Activated naive CD8-positive, alpha-beta T cell treated with anti-CD3 and anti-CD28 coated beads, Interleukin-2, amount 50 U/mL, for 24 hours (primary cell): ENCODE data around the gene ANO4.
"Not testable (repeated sequence)": the region's sequence is repeated elsewhere in the genome, so short reads cannot be mapped to it uniquely, and the experiment has no call there.

Experiments used
- ATAC-seq: fragments of 150-1000 bp; cut with Tn5 transposase; one replicate; pipeline ENCODE4 v1.10.0; 2021
- DNase-seq: peaks from one replicate; pipeline ENCODE4 v3.0.0; 2021
- H3K27ac Mint-ChIP-seq: one replicate; pipeline ENCODE4 v1.8.0; 2021; ENCODE audit warnings: mild to moderate bottlenecking, mixed read lengths
- H3K27me3 Mint-ChIP-seq: one replicate; pipeline ENCODE4 v1.8.0; 2021; ENCODE audit warnings: mixed read lengths
- H3K36me3 Mint-ChIP-seq: one replicate; pipeline ENCODE4 v1.8.0; 2021; ENCODE audit warnings: low read depth, mixed read lengths
- H3K4me1 Mint-ChIP-seq: one replicate; pipeline ENCODE4 v1.8.0; 2021; ENCODE audit warnings: mixed read lengths
- H3K4me3 Mint-ChIP-seq: one replicate; pipeline ENCODE4 v1.8.0; 2021; ENCODE audit warnings: mild to moderate bottlenecking, moderate library complexity, mixed read lengths
- H3K9me3 Mint-ChIP-seq: one replicate; pipeline ENCODE4 v1.8.0; 2021; ENCODE audit warnings: mixed read lengths

Gene ANO4

GRCh38 chr12:100927826-100928225, 133.2 kb downstream of the ANO4 start:
- Mint-ChIP-seq H3K27ac (no peak overlapping the region), H3K9me3 (peaks cover 3% of the 10 kb centered on the region), H3K4me1 (no peaks in the 10 kb centered on the region), H3K36me3 (no peaks in the 10 kb centered on the region), H3K27me3 (no peaks in the 10 kb centered on the region), H3K4me3 (no peak overlapping the region)
- DNase-seq = no peak
- ATAC-seq = peak; percentile 28

DNA sequence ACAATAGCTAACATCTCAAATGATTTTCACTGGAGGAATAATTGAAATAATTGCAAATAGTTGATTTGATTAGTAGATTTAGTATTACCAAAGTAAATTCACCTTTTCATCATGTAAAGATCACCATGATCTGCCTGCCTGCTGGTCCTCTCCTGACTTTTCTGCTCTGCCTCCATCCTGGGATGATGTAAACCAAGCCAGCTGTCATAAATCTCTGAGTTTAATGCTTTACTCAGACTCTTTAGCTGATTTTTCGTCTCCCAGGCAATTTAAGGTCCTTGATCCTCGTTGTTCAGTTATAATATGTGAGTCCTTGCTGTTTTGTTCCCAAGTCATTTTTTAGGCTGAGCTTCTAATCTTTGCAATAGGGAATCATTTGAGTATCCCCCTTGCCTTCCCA, 138.0 kb downstream of the ANO4 start:
- Mint-ChIP-seq H3K4me3 (no peak overlapping the region), H3K27ac (no peak overlapping the region), H3K9me3 (peaks cover 4% of the 10 kb centered on the region), H3K4me1 (no peaks in the 10 kb centered on the region), H3K27me3 (peaks cover 2% of the 10 kb centered on the region), H3K36me3 (no peaks in the 10 kb centered on the region)
- ATAC-seq = no peak
- no peak for DNase-seq

DNA sequence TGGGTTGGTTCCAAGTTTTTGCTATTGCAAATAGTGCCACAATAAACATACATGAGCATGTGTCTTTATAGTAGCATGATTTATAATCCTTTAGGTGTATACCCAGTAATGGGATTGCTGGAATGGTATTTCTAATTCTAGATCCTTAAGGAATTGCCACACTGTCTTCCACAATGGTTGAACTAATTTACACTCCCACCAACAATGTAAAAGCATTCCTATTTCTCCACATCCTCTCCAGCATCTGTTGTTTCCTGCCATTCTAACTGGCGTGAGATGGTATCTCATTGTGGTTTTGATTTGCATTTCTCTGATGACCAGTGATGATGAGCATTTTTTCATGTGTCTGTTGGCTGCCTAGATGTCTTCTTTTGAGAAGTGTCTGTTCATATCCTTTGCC, 139.0 kb downstream of the ANO4 start:
- H3K4me1 Mint-ChIP-seq, H3K9me3 Mint-ChIP-seq, H3K4me3 Mint-ChIP-seq, H3K27ac Mint-ChIP-seq, H3K36me3 Mint-ChIP-seq, DNase-seq, H3K27me3 Mint-ChIP-seq, ATAC-seq: not testable (repeated sequence)

- Mint-ChIP-seq H3K9me3 (peaks cover 4% of the 10 kb centered on the region), H3K27me3 (peaks cover 2% of the 10 kb centered on the region), H3K27ac (no peak overlapping the region), H3K4me1 (no peaks in the 10 kb centered on the region), H3K4me3 (no peak overlapping the region), H3K36me3 (no peaks in the 10 kb centered on the region)
- no peak for DNase-seq
- ATAC-seq = no peak
Observed at GRCh38 chr12:100935929-100936328, 141.4 kb downstream of the ANO4 start.

DNA sequence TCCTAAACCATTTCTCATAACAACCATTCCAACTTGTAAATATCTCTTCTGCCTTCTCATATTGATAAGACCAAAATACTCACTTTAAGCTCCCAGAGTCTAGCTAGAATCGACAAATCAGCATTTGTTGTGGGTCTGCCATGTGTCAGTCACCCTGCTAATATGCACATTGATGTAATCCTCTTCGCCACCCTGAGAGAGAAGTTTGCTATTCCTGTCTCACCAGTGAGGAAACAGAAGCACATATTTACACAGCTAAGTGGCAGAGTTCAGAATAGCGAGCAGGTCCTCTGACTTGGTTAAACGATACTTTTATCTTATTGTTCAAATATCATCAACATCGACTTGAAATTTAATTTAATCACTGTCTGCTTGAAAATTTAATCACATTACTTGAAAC, 142.1 kb downstream of the ANO4 start:
- DNase-seq (no peak), ATAC-seq (no peak)
- Mint-ChIP-seq H3K4me3 (no peak overlapping the region), H3K36me3 (no peaks in the 10 kb centered on the region), H3K27ac (no peak overlapping the region), H3K4me1 (no peaks in the 10 kb centered on the region), H3K27me3 (peaks cover 2% of the 10 kb centered on the region), H3K9me3 (peaks cover 4% of the 10 kb centered on the region)

- Mint-ChIP-seq H3K4me3 (no peak overlapping the region), H3K36me3 (no peaks in the 10 kb centered on the region), H3K9me3 (no peaks in the 10 kb centered on the region), H3K4me1 (no peaks in the 10 kb centered on the region), H3K27me3 (peaks cover 2% of the 10 kb centered on the region), H3K27ac (no peak overlapping the region)
- ATAC-seq (no peak), DNase-seq (no peak)
Observed at GRCh38 chr12:100940503-100940902, 145.9 kb downstream of the ANO4 start.

DNA sequence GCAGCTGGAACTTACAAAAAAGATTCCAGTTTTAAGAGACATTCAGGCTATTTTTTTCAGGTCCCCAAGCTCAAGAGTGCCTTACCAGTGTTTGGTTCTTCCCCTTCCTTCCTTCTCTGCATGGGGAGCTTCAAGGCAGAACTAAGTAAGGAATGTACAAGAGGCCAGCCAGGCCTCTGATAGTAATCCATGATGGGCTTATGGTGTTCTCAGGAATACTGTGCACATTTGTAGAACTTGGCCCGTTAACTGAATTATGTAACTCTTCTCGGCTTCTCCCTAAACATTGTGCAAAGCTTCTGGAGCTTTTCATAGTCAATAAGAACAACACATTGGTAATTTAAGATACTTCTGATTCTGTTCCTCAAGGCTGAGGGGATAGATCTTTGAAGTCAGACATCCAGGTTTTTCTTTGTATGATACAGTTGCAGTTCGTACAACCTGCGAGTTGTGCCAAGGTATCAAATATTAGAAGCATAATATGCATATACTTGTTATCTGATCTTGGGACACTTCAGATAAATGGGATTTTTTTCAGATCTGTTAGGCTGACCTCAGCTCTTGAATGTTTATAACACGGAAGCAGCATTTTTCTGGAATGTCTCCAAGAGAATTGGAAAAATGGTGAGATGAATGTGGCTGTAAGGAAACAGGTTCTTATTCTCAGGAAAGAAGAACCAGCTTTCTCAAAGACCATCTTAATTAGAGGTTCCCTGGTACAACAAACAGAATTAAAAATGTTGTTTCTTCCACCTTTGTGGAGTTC, 148.6 kb downstream of the ANO4 start:
- Mint-ChIP-seq H3K36me3 (no peaks in the 10 kb centered on the region), H3K27ac (no peak overlapping the region), H3K4me1 (no peaks in the 10 kb centered on the region), H3K27me3 (no peaks in the 10 kb centered on the region), H3K4me3 (no peak overlapping the region), H3K9me3 (no peaks in the 10 kb centered on the region)
- no peak for ATAC-seq
- DNase-seq = no peak

DNA sequence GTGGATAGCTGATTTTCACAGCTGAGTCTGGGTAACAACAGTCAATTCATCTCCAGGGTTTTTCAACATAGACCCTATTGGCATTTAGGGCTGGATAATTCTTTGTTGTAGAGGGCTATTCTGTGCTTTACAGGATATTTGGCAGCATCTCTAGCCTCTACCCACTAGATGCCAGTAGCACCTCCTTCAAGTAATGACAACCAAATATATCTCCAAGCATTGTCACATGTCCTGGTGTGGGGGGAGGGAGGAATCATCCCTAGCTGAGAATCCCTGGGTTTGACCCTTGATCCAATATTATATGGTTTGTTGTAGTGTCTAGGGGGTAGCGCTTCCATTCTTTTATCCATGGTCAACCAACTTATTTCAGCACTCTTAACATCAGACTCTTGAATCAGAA, 157.2 kb downstream of the ANO4 start:
- DNase-seq = no peak

DNA sequence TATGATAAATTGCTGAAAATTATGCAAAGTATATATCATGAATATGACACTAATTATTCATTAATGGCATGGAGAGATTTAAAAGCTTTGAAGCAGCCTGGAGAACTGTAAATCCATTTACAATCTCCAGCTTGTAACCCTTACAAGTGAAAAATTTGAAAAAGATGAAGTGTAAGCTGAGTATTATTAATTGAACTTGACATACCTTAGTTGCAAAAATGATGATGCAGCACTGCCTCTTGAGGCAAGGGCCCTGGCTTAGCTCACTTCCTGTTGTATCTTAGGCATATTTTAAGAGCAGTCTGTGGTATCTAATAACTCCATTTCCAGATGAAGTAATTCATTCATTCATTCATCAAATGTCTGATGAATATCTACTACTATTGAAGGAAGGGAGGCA, 158.6 kb downstream of the ANO4 start:
- no peaks in the 10 kb centered on the region for H3K9me3 Mint-ChIP-seq

More for the DNA sequence above, 157.2 kb downstream of the ANO4 start:
- H3K27ac Mint-ChIP-seq = no peak overlapping the region
- H3K4me1 Mint-ChIP-seq = no peaks in the 10 kb centered on the region
- H3K27me3 Mint-ChIP-seq = no peaks in the 10 kb centered on the region
- no peaks in the 10 kb centered on the region for H3K36me3 Mint-ChIP-seq
- no peak for ATAC-seq
- no peaks in the 10 kb centered on the region for H3K9me3 Mint-ChIP-seq
- no peak overlapping the region for H3K4me3 Mint-ChIP-seq

GRCh38 chr12:100953677-100954076, 159.1 kb downstream of the ANO4 start:
- DNase-seq (no peak), ATAC-seq (no peak)
- H3K4me3 Mint-ChIP-seq = no peak overlapping the region
- H3K27ac Mint-ChIP-seq = no peak overlapping the region
- H3K4me1 Mint-ChIP-seq = no peaks in the 10 kb centered on the region
- H3K9me3 Mint-ChIP-seq = no peaks in the 10 kb centered on the region
- H3K36me3 Mint-ChIP-seq = no peaks in the 10 kb centered on the region
- H3K27me3 Mint-ChIP-seq = no peaks in the 10 kb centered on the region

More for the DNA sequence above, 158.6 kb downstream of the ANO4 start:
- no peak for ATAC-seq
- no peaks in the 10 kb centered on the region for H3K4me1 Mint-ChIP-seq
- no peak overlapping the region for H3K4me3 Mint-ChIP-seq
- no peaks in the 10 kb centered on the region for H3K36me3 Mint-ChIP-seq
- DNase-seq = no peak
- H3K27ac Mint-ChIP-seq = no peak overlapping the region
- H3K27me3 Mint-ChIP-seq = no peaks in the 10 kb centered on the region

- no peaks in the 10 kb centered on the region for H3K4me1 Mint-ChIP-seq
- no peak for DNase-seq
- no peak for ATAC-seq
- peaks cover under 1% of the 10 kb centered on the region for H3K9me3 Mint-ChIP-seq
- H3K27me3 Mint-ChIP-seq = peaks cover 1% of the 10 kb centered on the region
- no peaks in the 10 kb centered on the region for H3K36me3 Mint-ChIP-seq
- H3K27ac Mint-ChIP-seq = no peak overlapping the region
- H3K4me3 Mint-ChIP-seq = no peak overlapping the region
Observed at GRCh38 chr12:100954118-100954517, 159.5 kb downstream of the ANO4 start.

GRCh38 chr12:100955139-100955538, 160.6 kb downstream of the ANO4 start:
- H3K27me3 Mint-ChIP-seq = peaks cover 3% of the 10 kb centered on the region
- DNase-seq = no peak
- H3K27ac Mint-ChIP-seq = no peak overlapping the region
- no peaks in the 10 kb centered on the region for H3K36me3 Mint-ChIP-seq
- H3K4me1 Mint-ChIP-seq = no peaks in the 10 kb centered on the region
- H3K4me3 Mint-ChIP-seq = no peak overlapping the region
- no peak for ATAC-seq
- peaks cover 4% of the 10 kb centered on the region for H3K9me3 Mint-ChIP-seq

GRCh38 chr12:100956311-100956852, 161.8 kb downstream of the ANO4 start:
- Mint-ChIP-seq H3K9me3 (peaks cover 4% of the 10 kb centered on the region), H3K36me3 (no peaks in the 10 kb centered on the region), H3K27ac (no peak overlapping the region), H3K27me3 (peaks cover 3% of the 10 kb centered on the region), H3K4me3 (no peak overlapping the region), H3K4me1 (no peaks in the 10 kb centered on the region)
- no peak for ATAC-seq
- DNase-seq = no peak

DNA sequence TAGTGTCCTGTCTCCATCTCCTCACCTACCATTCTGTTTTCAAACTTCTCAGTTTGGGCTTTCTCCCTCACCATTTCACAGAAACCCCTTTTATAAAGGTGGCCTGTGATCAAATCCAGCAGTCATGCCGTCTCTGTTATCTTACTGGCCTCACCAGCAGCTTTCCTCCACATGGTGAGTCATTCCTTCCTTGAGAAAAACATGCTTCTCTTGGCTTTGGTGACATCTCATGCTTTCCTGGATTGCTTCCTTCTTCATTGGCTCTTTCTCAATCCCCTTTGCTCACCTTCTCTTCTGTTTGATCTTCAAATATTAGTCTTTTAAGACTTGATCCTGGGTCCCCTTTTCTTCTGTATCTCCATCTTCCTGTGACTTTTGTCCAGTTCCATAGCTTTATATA, 164.9 kb downstream of the ANO4 start:
- Mint-ChIP-seq H3K4me1 (no peaks in the 10 kb centered on the region), H3K27me3 (peaks cover 3% of the 10 kb centered on the region)
- ATAC-seq = no peak

GRCh38 chr12:100962086-100962712, 167.6 kb downstream of the ANO4 start:
- H3K27ac Mint-ChIP-seq = no peak overlapping the region
- H3K27me3 Mint-ChIP-seq = peaks cover 3% of the 10 kb centered on the region
- DNase-seq = no peak
- no peaks in the 10 kb centered on the region for H3K4me1 Mint-ChIP-seq
- H3K4me3 Mint-ChIP-seq = no peak overlapping the region
- peaks cover 4% of the 10 kb centered on the region for H3K9me3 Mint-ChIP-seq
- H3K36me3 Mint-ChIP-seq = no peaks in the 10 kb centered on the region
- ATAC-seq = no peak

More for the DNA sequence above, 164.9 kb downstream of the ANO4 start:
- Mint-ChIP-seq H3K27ac (no peak overlapping the region), H3K9me3 (peaks cover 4% of the 10 kb centered on the region), H3K4me3 (no peak overlapping the region), H3K36me3 (no peaks in the 10 kb centered on the region)
- DNase-seq = no peak
